DMS79 (cell line): ENCODE results near the gene AFG1L.
"Not testable (repeated sequence)": the region's sequence is repeated elsewhere in the genome, so short reads cannot be mapped to it uniquely, and the experiment has no call there.

ENCODE experiments used
- DNase-seq: peaks from one replicate; lab custom pipeline; 2025; lab: John Stamatoyannopoulos, UW

Gene AFG1L

DNA sequence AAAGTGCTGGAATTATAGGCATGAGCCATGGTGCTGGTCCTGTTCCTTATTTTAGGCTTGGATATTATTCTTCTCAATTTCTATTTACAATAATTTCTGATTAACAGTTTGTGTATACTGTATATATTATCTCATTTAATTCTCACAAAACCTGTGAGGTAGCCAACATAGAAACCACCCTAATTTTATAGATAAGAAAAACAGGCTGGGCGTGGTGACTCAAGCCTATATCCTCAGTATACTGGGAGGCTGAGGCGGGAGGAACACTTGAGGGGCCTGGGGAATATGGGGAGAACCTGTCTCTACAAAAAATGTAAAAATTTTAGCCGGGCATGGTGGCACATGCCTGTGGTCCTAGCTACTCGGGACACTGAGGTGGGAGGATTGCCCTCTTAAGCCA lies 3.8 kb upstream of the AFG1L start:
- no peak for DNase-seq

GRCh38 chr6:108292561-108292960 lies 2.3 kb upstream of the AFG1L start:
- not testable (repeated sequence) for DNase-seq

GRCh38 chr6:108293527-108294296 lies 1.1 kb upstream of the AFG1L start:
- no peak for DNase-seq

DNA sequence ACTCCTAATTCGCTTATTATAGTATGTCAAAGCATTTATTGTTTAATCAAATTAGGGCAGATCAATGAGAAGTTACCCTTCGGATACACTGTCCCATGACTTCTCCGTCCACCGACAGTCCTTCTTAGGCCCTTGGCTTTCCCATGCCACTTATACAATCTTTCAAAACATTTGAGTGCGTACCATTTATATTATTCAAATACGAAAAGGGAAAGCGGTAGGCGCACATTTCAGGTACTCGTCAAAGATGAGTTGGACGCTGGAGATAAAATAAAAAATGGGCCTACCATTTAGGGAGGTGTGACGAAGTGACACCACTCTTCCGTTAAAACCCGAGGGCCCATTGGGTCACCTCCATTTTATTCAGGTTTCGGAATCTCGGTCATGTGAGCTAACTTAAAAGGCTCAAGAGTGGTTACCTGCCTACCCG lies 542 bp upstream of the AFG1L start:
- DNase-seq, result no peak

- DNase-seq, result no peak
Observed at GRCh38 chr6:108295676-108296075, 822 bp downstream of the AFG1L start.

DNA sequence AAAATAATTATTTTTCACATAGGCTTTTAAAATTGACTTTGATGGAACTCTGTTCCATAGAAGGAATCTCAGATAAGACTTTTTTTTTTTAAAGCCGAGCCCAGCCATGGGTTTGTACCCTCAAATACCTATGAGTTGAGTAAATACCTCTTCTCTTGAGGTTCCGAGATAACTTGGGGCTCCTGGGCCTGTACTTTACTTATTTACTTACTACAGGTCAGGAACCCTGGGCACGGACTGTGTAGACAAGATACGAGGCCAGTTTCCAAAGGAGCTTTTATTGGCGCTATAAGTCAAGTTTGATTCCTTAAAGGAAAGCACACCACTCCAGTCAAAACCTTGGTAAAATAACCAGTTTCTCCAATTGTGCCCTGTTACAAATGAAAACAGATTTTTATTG lies 7.5 kb downstream of the AFG1L start:
- DNase-seq, result no peak

- DNase-seq, result no peak
Observed at GRCh38 chr6:108304646-108305045, 9.8 kb downstream of the AFG1L start.

DNA sequence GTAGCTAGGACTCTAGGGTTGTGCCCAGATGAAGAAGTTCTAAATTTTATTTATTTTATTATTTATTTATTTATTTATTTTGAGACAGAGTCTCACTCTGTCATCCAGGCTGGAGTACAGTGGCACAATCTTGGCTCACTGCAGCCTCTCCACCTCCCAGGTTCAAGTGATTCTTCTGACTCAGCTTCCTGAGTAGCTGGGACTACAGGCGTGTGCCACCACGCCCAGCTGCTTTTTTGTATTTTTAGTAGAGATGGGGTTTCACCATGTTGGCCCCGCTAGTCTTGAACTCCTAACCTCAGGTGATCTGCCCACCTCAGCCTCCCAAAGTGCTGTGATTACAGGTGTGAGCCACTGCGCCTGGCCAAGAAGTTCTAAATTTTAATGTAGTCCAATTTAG lies 13.8 kb downstream of the AFG1L start:
- not testable (repeated sequence) for DNase-seq

DNA sequence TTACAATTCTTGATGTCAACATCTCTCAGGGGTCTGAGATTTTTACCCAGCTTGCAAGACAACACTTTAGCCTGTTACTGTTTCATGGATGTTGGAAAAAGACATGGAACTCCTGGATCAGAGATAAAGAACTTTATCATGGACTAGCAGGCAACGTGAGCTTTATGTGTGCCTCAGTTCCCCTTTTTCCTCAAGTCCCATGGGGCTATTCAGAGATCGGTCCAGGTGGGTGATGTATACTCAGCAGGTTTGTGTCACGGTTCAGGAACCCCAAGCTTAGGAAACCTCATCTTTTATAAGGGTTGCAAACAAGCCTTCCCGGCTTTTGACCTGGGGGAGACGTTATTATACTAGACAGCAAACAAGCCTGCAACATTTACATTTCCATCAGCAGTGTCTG lies 15.0 kb downstream of the AFG1L start:
- DNase-seq, result no peak

- no peak for DNase-seq
Observed at GRCh38 chr6:108312605-108313004, 17.8 kb downstream of the AFG1L start.

- DNase-seq, result no peak
Observed at GRCh38 chr6:108321253-108321747, 26.4 kb downstream of the AFG1L start.

DNA sequence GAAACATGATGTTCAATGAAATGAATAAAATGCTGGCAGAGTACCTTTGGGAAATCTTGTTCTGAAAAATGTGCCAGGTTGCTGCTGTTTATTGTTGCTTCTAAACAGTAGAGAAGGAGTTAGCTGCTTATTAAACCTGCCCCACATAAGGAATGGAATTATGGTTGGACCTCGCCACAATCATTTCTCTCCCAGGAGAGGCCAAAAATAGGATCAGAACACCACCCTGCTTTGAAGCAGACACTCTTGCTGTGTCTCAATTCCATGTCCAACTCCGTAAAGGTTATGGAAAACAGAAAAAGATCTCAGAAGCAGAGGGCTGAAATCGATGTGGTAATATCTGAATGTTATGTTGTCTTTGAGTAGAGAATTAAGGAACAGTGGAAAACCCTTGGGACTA lies 27.9 kb downstream of the AFG1L start:
- DNase-seq, result no peak

- no peak for DNase-seq
Observed at GRCh38 chr6:108323710-108324466, 29.0 kb downstream of the AFG1L start.

GRCh38 chr6:108330221-108330785 lies 35.4 kb downstream of the AFG1L start:
- DNase-seq, result not testable (repeated sequence)

GRCh38 chr6:108330806-108331205 lies 36.0 kb downstream of the AFG1L start:
- no peak for DNase-seq

GRCh38 chr6:108331982-108332381 lies 37.1 kb downstream of the AFG1L start:
- DNase-seq, result no peak

GRCh38 chr6:108336971-108337370 lies 42.1 kb downstream of the AFG1L start:
- no peak for DNase-seq

- no peak for DNase-seq
Observed at GRCh38 chr6:108337721-108338120, 42.9 kb downstream of the AFG1L start.

GRCh38 chr6:108341372-108341771 lies 46.5 kb downstream of the AFG1L start:
- DNase-seq, result no peak

DNA sequence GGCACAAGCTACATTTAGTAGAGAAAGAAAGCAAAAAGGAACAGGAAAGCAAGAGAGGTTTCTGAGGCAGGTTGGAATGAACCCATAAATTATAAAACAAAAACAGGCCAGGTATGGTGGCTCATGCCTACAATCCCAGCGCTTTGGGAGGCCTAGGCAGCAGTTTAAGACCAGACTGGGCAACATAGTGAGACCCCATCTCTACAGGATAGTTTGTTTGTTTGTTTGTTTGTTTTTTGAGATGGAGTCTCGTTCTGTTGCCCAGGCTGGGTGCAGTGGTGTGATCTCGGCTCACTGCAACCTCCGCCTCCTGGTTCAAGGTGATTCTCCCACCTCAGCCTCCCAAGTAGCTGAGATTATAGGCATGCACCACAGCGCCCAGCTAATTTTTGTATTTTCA lies 49.0 kb downstream of the AFG1L start:
- DNase-seq, result no peak

DNA sequence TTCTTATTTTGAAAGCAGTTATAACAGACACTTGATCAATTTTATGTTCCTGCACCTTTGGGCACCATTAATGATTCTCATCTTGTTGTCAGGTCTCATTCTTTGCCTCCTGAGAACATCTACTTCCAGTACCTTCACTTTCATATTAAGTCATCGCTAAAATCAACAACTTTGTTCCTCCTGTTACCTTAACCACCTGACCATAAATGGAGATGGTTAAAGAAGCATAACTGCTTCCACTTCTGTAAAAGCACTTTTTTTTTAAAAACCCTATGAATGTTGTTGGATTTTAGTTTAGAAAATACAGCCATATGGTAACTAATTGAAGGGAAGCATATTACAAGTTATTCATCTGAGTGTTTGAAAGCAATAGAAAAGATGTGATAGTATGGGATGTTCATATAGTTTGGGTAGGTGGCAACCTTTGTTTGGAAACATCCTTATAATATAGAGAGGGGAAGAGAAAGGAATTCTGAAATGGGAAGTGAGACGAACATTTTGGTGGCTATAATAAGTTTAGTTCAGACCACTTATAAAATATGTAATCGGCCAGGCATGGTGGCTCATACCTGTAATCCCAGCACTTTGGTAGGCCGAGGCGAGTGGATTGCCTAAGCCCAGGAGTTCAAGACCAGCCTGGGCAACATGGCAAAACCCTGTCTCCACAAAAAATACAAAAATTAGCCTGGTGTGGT lies 53.9 kb downstream of the AFG1L start:
- DNase-seq, result no peak

DNA sequence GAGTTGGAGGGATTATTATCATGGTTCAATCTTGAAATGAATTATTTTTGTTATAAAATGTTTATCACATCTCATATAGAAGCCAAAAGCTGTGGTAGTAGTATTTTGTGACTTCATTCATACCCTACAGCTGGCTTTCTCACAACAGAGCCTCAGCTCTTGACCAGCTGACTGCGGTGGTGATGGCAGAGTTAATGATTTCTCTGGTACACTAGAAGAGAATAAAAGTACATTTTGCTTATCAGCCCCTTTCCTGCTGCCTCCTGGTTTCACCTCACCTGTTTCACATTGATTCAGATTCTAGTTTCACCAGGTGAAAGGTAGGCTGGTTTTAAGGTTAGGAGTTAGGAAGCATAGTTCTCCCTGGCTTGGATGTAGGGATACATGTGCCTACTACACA lies 55.7 kb downstream of the AFG1L start:
- DNase-seq, result no peak
